CD4-positive, alpha-beta T cell treated with Interferon alpha-2 for 1 hour (primary cell): ENCODE results near the gene STK32C.
"Not testable (repeated sequence)": the region's sequence is repeated elsewhere in the genome, so short reads cannot be mapped to it uniquely, and the experiment has no call there.

Source experiments
- DNase-seq, 2 donors: peaks; one replicate each; pipeline ENCODE4 v3.0.0-alpha.2; 2020 to 2022

The STK32C gene

DNA sequence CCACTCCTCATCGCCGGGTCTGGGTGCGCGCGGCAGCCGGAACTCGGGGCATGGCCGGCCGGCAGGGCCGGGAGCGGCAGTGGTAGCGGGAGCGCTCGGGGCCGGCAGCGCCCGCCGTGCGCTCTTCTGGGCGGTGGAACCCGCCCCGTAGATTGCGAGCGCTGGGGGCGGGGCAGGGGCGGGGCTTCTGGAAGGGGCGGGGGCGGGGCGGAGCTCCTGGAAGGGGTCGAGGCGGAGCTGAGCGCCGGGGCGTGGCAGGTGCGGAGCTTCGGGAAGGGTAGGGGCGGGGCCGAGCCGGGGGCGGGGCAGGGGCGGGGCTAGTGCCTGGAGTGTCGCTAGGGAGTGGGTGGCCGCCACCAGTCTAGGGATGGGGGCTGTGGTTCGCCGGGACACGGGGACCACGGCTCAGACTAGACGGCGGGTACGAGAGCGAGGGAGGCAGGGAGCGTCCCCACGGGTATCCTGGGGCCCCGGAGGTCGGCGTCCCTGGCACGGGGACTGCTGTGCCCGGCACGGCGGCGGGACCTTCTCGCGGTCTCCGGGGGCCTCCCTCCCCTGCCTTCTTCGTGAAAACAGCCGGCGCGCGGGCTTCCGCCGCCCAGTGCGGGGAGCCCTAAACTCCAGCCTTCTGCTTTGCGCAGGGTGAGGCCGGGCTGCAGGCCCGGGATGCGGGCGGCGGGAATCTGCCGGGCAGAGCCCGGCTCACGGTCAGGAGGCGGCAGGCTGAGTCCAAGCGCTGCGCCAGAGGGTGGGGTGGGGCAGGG lies at the start of gene STK32C:
TSS of gene STK32C (minus strand) at position 128 of the 764 bp plus-strand sequence. CDS start at position 11, 117 bp downstream.
- DNase-seq = peak; percentile 91 to 93

DNA sequence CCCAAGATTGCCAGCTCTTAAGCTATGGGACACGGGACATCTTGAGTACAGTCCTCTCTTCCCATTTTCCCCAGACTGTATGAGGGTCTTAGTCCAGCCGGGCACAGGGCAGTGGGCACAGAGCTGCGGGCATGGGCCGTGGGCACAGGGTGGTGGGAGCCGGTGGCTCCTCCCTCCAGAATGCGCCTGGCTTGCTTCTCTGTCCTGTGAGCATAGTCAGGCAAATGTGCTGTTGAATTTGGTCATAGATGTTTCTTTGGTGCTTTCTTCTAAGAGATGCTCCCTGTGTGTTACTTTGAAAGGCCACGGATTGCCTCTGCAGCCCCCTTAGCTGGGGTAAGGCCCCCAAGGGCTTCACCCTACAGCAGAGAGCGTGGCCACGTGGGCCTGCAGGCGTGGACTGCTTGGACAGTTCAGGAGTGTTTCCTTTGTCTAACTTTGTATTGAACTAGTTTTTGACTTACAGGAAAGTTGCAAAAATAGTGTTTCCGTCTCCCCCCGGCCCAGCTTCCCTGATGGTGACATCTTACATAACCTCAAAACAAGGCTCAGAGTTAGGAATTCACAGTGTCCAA lies 49.0 kb upstream of the STK32C start:
- no peak for DNase-seq

DNA sequence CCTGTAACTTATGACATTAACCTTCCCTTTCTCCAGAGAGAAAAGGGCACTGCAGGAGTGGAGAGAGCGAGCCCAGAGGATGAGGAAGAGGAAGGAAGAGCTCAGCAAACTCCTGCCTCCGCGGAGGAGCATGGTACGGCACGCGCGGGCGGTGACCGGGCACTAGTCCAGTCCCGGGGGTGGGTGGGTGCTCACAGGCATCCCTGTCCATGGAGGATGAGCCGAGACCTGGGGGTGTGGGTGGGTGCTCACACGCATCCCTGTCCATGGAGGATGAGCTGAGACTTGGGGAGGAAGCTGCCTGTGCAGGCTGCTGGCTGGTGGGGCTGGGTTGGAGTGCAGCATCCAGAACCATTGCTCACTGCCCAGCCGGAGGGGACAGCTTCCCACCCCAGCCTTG lies 48.0 kb upstream of the STK32C start:
- no peak for DNase-seq

DNA sequence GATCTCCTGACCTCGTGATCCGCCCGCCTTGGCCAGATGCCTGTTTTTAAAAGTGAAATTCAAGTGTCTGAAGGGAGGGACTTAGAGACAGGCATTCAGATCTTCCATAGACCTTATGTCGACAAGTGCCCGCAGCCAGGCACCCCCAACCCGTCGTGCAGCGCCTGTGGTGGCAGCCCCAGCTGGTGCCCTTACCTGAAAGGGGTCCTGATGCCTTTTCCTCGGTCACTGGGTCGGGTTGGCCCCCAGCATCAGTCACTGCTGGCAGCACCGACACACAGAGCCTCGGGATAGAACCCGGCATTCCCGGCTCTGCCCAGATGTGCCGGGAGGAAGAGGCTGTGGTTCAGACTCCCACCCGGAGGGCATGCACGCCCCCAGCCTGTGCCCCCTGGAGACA lies 47.5 kb upstream of the STK32C start:
- no peak for DNase-seq

DNA sequence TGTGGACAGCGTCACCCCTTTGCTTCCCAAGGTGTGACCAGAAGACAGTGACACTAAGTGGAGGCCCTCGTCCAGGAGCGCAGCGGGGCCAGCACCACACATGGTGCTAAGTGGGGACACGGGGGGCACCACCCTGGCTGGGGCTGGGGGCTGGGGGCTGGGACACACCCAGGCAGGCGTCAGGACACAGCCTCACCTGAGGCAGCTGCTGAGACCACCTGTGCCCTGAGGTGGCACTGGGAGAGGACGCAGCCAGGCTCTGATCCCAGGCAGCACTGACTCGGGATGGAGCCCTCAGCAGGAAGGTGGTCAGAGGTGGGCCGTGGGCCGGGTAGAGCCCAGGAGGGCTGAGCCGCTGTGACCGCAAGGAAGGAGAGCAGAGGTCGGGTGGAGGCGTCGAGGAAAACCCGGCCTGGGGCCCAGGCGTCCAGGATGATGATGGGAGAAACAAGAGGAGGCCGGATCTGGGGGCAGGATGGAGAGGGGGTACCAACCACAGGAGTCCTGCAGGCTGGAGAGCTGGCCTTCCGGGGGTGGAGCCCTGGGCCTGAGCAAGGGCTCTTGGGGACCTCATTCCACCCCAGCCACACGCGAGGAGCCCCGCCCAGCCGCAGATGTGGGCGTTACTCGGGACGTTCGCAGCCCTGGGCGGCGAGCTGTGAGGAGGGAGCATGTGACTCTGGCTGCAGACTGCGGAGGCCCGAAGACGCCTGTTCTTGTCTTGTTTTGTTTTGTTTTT lies 46.8 kb upstream of the STK32C start:
- DNase-seq = no peak

DNA sequence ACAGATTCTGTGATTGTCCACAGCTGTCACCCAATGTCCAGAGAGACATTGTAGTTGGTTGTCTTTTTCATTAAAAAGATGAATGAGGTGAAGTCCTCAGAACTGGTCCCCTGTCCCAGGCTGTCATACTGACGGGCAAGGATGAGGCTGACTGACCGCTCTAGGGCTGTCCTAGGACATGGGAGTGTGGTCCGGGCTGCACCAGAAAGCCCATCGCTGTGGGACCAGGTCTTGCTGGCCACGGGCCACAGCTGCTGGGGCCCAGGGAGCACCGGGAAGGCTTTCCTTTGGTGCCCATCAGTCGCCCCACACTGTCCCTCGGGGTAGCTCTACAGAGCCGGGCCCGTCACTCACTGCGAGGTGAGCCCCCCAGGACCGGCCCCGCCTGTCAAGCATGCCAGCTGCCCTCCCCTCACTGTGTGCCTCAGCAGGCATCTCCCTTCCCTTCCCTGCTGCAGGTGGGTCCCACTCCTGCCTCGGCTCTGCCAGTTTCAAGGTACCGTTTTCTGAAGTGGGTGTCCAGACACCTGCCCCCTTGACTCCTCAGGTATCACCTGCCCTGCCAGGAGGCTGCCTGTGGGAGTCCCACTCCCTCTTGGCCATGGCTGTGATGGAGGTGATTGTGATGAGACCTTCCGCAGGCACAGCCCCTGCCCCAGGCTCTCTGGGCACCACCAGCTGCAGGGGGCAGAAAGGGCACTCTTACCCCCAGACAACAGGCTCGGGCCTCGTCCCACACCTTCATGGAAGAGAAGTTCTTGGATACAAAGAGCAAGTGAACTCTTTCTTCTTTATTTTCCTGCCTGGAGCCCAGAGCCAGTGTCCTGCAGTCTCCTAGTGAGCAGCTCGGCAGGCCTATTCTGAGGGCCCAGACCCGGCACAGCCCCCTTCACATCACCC lies 46.0 kb upstream of the STK32C start:
- no peak for DNase-seq

DNA sequence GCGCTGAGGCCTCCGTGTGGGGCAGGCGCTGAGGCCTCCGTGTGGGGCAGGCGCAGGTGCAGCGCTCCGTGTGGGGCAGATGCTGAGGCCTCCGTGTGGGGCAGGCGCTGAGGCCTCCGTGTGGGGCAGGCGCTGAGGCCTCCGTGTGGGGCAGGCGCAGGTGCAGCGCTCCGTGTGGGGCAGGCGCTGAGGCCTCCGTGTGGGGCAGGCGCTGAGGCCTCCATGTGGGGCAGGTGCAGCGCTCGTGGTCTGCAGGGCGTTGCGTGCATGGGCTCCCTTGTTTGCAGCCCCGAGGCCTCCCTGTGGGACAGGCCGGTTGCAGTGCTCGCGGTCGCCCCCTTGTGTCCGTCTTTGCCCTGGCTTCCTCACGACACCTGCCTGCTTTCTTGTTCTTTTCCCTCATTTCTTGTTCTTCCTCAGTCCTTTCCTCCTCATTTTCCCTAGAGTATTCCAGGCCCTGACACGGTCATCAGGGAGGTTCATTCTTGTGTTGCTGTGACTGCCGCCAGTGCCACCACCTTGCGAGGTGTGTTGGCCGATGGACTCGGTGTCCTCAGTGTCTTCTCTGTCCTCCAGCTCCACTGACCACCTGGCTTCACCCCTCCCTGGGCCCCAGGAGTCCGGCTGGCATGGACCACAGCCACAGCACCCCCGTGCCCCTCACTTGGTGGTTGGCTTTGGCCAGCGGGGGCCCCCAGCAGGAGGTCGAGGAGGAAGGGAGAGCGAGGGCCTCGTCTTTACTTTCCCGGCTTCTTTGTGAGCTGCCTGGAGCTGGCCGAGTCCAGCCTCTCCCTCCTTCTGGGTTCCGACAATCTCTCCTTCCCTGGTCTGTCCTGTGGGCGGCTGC lies 44.9 kb upstream of the STK32C start:
- peak; percentile 69 to 76 for DNase-seq

DNA sequence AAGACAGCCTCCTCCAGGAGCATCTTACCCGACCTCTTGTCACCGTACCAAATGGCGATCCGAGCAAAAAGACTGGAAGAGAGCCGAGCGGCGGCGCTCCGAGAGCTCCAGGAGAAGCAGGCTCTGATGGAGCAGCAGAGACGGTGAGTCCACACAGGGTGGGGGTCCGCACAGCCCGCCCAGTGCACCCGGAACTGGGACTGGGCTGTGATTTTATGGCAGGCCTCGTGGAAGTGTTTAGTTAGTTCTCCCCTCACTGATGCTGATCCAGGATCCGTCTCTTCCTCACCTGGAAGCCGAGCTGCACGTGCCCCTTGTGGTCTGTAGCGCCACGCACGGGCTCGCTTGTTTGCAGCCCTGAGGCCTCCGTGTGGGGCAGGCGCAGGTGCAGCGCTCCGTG lies 43.9 kb upstream of the STK32C start:
- DNase-seq = no peak

DNA sequence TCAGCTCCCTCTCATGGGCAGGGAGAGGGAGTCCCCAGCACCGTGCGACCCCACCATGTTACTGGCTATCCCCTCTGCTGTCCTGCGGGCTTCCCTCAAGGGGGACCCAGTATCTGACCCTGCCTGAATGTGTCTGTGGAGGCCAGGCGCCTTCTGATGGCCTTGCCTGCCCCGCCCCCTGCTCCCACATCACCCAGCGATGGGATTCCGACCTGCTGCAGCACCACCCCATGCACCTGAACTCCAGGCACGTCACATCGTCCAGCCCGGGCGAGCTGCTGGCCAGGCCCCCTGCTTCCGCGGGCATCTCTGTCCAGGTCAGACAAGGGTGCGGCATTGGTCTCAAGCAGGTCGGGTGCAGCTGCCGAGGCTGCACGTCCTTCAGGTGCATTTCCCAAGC lies 43.2 kb upstream of the STK32C start:
- DNase-seq = no peak

DNA sequence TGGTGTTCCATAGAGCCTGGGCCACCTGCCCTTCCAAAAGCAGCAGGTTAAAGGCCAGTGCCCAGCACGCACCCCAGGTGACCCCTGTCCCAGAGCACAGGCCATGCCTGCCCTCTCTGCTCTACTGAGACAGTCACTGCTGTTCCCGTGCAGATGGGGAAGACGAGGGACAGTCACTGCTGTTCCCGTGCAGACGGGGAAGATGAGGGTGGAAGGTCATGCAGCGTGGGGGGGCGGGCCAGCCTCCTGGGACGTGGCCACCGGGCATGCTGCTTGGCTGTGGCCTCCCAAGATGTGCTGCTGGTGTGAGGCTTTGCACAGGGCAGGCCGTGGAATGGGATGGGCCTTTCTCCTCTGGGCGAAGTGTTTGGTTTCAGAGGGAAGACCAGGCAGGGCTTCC lies 42.6 kb upstream of the STK32C start:
- DNase-seq = no peak

DNA sequence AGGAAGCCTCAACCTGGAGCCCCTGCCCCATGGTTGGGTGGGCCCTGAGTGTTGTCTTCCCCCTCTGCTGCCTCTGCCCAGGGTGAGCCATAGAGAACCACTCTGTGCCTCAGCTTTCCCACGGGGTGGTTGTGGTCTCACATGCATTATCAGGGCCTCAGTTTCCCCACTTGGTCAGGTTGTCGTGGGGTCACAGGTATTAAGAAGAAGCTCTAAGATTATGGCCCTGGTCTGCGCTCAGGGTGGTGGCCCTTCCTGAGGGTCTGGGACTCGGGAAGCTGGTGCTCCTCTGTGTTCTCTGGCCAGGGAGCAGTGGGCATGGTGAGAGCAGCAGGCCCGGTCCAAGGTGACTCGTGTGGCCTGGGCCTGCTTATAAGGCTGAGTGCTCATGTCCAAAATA lies 42.0 kb upstream of the STK32C start:
- DNase-seq = no peak

DNA sequence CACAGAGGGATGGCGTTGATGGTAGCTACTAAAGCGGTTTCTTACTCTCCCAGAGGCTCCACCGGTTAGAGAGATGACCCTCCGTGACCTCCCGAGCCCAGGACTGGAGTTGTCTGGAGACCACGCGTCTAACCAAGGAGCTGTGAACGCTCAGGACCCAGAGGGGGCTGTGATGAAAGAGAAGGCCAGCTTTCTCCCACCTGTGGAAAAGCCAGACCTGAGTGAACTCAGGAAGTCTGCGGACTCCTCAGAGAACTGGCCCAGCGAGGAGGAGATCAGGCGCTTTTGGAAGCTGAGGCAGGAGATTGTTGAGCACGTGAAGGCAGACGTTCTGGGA lies 40.1 kb upstream of the STK32C start:
- DNase-seq = no peak

DNA sequence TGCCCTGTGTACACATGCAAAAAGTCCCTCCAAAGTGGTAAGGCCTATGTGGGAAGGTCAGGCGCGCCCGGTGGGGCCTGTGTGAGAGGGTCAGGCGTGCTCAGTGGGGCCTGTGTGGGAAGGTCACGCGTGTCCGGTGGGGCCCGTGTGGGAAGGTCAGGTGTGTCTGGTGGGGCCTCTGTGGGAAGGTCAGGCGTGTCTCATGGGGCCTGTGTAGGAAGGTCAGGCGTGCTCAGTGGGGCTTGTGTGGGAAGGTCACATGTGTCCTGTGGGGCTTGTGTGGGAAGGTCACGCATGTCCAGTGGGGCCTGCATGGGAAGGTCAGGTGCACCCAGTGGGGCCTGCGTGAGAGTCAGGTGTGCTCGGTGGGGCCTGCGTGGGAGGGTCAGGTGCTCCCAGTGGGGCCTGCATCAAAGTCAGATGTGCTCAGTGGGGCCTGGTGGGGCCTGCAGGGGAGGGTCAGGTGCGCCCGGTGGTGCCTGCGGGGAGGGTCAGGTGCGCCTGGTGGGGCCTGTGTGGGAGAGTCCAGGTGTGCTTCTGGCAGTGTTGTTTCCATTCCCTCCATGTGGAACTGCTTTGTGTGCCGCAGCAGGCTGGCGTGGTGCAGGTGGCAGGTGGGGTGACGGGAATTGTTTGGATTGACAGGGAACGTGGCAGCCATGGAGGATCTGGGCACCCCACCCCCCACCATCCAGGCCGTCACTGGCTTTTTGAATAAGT lies 39.6 kb upstream of the STK32C start:
- DNase-seq = no peak

DNA sequence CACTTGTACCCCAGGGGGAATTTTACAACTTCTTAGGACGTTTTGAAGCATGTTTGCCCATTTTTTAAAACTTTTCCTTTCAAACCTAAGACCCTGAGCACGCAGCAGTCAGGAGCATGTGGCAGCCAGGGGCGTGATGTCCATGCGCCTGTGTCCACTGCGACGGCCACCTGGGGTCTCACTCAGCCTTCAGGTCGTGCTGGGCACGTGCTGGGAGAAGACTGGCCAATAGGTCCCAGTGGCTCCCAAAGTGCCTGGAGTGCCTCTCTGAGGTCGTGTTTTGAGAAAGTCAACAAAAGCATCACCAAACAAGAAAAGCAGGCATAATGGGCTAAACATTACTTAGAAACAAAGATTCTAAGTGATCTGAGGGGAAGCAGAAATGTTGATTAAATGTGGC lies 39.1 kb upstream of the STK32C start:
- no peak for DNase-seq

DNA sequence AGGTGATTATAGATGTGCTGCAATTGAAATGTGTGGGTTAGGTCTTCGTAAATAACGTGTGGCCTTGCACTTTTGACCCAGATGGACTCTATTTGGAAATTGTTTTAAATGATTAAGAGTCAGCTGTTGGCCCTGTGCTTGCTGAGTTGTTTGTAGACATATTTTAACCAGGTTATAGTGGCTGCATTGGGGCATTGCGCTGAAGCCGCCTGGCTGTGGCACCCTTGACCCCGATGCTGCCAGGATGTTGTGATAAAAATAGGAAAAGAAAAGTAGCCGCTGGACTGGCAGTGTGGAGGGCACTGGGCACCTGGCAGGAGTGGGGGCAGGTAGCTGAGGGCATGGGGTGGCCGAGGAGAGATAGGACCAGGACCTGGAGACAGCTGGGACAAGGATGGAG lies 37.6 kb upstream of the STK32C start:
- no peak for DNase-seq

DNA sequence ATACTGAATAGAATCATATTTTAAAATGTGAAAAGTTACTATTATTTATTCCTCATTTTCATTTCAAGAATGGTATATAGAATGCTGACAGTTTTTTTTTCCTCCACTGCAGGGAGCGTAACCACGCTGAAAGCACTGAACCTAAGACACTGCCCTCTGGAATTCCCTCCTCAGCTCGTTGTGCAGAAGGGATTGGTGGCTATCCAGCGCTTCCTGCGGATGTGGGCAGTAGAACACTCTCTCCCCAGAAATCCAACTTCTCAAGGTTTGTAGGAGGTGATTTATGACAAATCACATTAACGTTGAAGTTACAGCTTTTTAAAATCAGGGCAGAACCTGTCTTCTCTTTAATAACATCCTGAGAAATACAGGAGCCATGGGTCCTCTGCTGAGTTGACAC lies 36.6 kb upstream of the STK32C start:
- no peak for DNase-seq

DNA sequence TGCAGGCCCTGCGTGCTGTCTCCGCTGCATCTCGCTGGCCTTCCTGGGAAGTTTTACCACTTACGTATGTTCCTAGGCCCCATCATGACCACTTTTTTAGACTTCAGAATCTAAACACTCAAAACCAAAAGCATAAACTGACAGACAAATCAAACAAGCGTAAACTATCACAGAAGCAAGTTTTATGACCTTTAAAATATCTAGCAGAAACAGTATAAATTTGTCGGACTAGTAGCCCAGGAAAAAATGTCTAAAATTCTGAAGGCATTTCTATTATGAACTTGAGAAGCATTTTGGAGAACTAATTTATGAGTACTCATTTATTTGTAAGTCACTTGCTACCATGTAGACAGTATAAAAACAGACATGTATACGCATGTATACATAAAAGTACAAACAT lies 34.8 kb upstream of the STK32C start:
- no peak for DNase-seq

DNA sequence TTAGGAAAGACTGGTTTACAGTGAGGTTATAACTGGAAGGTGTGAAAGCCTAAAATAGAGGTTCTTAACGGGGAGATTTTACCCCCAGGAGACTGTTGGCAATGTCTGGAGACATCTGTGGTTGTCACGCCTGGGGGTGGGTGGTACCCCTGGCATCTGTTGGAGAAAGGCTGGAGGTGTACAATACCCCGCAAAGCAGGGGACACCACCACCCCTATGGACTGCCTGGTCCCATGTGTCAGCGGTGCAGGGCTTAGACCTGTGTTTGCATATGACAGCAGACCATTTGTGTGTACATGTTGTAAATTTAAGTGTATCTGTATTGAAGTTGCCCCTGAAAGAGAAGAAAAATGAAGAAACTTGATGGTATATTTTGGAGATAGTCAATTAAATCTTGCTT lies 34.0 kb upstream of the STK32C start:
- DNase-seq = no peak

DNA sequence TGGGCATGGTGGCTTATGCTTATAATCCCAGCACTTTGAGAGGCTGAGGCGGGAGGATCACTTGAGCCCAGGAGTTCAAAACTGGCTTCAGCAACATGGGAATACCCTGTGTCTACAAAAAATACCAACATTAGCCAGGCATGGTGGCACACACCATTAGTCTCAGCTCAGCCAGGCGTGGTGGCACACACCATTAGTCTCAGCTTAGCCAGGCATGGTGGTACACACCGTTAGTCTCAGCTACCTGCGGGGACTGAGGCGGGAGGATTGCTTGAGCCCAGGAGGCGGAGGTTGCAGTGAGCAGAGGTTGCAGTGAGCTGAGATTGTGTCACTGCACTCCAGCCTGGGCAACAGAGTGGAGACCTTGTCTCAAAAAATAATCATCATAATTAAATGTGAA lies 33.3 kb upstream of the STK32C start:
- no peak for DNase-seq

DNA sequence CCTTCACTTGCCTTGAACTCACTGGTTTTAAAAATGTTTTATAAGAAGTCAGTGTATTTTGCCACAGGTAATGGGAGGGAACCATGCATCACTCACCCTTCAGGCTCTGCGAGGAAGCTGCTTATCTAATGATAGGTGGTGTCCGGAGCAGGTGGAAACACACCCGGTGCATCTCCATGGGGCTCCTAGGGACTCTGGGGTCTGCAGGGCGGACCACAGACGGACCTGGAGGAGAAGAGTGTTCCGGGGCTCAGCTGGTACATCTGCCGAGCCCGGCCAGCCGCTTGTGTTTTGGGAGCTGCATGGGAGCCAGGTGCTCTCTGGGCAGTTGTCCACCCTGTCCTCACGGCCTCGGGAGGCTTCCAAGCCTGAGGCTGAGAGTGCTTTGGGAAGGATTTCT lies 31.5 kb upstream of the STK32C start:
- no peak for DNase-seq

DNA sequence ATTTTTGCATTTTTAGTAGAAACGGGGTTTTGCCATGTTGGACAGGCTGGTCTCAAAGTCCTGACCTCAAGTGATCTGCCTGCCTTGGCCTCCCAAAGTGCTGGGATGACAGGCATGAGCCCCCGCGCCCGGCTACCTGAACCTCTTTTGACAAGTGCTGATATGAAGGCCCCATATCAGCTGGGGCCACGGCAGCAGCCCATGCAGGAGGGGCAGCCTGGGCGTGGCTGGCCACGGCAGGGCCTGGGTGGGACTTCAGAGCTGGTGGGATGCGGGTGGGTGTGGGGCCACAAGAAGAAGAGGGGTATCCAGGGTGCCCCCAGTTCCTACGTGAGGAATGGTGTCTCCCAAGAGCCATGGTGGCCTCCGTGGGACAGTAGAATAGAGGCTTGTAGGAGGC lies 31.1 kb upstream of the STK32C start:
- DNase-seq = no peak

DNA sequence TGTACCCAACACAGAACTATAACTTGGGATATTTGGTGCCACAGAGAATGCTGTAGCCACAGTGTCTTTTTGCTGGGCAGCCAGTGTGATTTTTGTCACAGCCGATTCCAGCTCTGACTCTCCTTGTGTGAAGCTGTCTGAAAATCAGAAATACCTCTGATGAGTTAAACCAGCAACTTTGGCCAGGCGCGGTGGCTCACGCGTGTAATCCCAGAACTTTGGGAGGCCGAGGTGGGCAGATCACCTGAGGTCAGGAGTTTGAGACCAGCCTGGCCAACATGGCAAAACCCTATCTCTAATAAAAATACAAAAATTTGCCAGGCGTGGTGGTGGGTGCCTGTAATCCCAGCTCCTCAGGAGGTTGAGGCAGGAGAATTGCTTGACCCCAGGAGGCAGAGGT lies 30.1 kb upstream of the STK32C start:
- not testable (repeated sequence) for DNase-seq
